Gastrocnemius medialis (tissue), 4 donors: ENCODE data around the gene RBL1. TPM values are rescaled to one million over a fixed set of nuclear protein-coding genes. Genes with fewer than 3 reads are reported as not detected.
A peak's percentile ranks its signal among the peaks of the same experiment; 100 is the strongest.
"Not testable (repeated sequence)": the region's sequence is repeated elsewhere in the genome, so short reads cannot be mapped to it uniquely, and the experiment has no call there.

ENCODE experiments used
- ATAC-seq, 2 donors: fragments of 150-250 bp; one replicate each; pipeline ENCODE4 v1.9.1; 2016
- DNase-seq, 2 donors: peaks; one replicate each; pipeline ENCODE4 v3.0.0-alpha.2; 2019
- H3K27ac ChIP-seq, 4 donors: fragments of 200-600 bp; sonication (generic); 1 replicate in 1 of 4; 2 replicates in 3 of 4; pipeline ENCODE4 v1.5.1; 2016 to 2018; ENCODE audit warnings: mild to moderate bottlenecking in 2 of 4, moderate library complexity in 1 of 4
- H3K27me3 ChIP-seq, 3 donors: fragments of 200-600 bp; sonication (generic) in 2 of 3; 1 replicate in 1 of 3; 2 replicates in 2 of 3; pipeline versions ENCODE4 v1.5.1 to v1.6.0; 2016 to 2019; ENCODE audit warnings: mild to moderate bottlenecking in 1 of 3, moderate library complexity in 1 of 3
- H3K36me3 ChIP-seq, 2 donors: fragments of 200-600 bp; sonication (generic) in 1 of 2; one replicate each; pipeline ENCODE4 v1.5.1; 2017 to 2018
- H3K4me1 ChIP-seq, 2 donors: fragments of 200-600 bp; sonication (generic) in 1 of 2; one replicate each; pipeline ENCODE4 v1.5.1; 2016 to 2017; ENCODE audit warnings: mild to moderate bottlenecking in 2 of 2
- H3K4me3 ChIP-seq, 4 donors: fragments of 200-600 bp; sonication (generic) in 3 of 4; 1 replicate in 1 of 4; 2 replicates in 3 of 4; pipeline ENCODE4 v1.5.1; 2016 to 2019; ENCODE audit warnings: mild to moderate bottlenecking in 2 of 4
- H3K9me3 ChIP-seq, 3 donors: fragments of 200-600 bp; sonication (generic) in 2 of 3; 1 replicate in 1 of 3; 2 replicates in 2 of 3; pipeline ENCODE4 v1.5.1; 2016 to 2019
- CTCF ChIP-seq, 5 experiments: fragments of 450-650 bp in 3 of 5; fragments of 200-600 bp in 2 of 5; sonication (generic) in 2 of 5; IDR thresholded peaks in 4 of 5; conservative IDR thresholded peaks in 1 of 5; 1 replicate in 4 of 5; 2 replicates in 1 of 5; pipeline ENCODE4 v1.5.1; 2016 to 2019; ENCODE audit warnings: antibody characterized with exemption in 5 of 5, mild to moderate bottlenecking in 3 of 5, moderate library complexity in 3 of 5
- POLR2A ChIP-seq, 2 donors: fragments of 450-650 bp; IDR thresholded peaks; one replicate each; pipeline ENCODE4 v1.6.1; 2017; ENCODE audit warnings: antibody characterized with exemption in 2 of 2, mild to moderate bottlenecking in 2 of 2, moderate library complexity in 2 of 2
- in situ Hi-C, 4 donors: fragments of 200-750 bp; cut with MboI; loops; one replicate each; pipeline versions ENCODE4 v1.15.0 to v1.8.0; 2017; ENCODE audit warnings: low sequenced_read_pairs in 4 of 4
- intact Hi-C: fragments of 100-400 bp; cut with DNase I; formaldehyde crosslinking; loops from one replicate; pipeline ENCODE4 v1.15.1; 2023; ENCODE audit warnings: low total_unique reads
- total RNA-seq, 4 donors: library from RNA; depleted of rRNA; stranded (reverse); fragments of >200 nt; gene quantifications; one replicate each; pipeline versions ENCODE4 v1.1.0 to v1.2.3, GENCODE V29; 2016

RBL1 gene
- total RNA-seq, 4 donors from 2014 or later, result 2.9 to 13.0 (median 6.1) TPM

- intact Hi-C loops, result no loop called here
- DNase-seq (peak in 1 of 2 donors; percentile 14), ATAC-seq (peak in 1 of 2 donors; percentile 46)
- H3K9me3 ChIP-seq, result no peaks in the 10 kb centered on the region
- no peak overlapping the region for H3K27ac ChIP-seq
- H3K4me3 ChIP-seq, result no peak overlapping the region
- no peaks in the 10 kb centered on the region for H3K4me1 ChIP-seq
- peaks cover 0 to 3% of the 10 kb centered on the region in 2 donors for H3K36me3 ChIP-seq
- TF ChIP-seq POLR2A (IDR thresholded peaks at IDR 0.05), result no peak
- TF ChIP-seq CTCF (IDR thresholded peaks at IDR 0.05 in 4 of 5, conservative IDR thresholded peaks at IDR 0.05 in 1 of 5), result no peak
- in situ Hi-C loops, result no loop called here
- H3K27me3 ChIP-seq, result no peaks in the 10 kb centered on the region
Measured at GRCh38 chr20:37071481-37071911, 24.3 kb downstream of the RBL1 start.

- in situ Hi-C loops, result not testable (repeated sequence)
Measured at GRCh38 chr20:37069563-37069962, 26.2 kb downstream of the RBL1 start.

GRCh38 chr20:37066168-37066567 is 29.6 kb downstream of the RBL1 start:
- in situ Hi-C loops, result no loop called here
- intact Hi-C loops, result no loop called here
- Histone ChIP-seq H3K27ac (no peak overlapping the region), H3K4me1 (no peaks in the 10 kb centered on the region), H3K36me3 (peaks cover 0 to 13% of the 10 kb centered on the region in 2 donors), H3K27me3 (no peaks in the 10 kb centered on the region), H3K9me3 (no peaks in the 10 kb centered on the region), H3K4me3 (no peak overlapping the region)
- no peak for DNase-seq
- ATAC-seq, result no peak
- TF ChIP-seq CTCF (IDR thresholded peaks at IDR 0.05 in 4 of 5, conservative IDR thresholded peaks at IDR 0.05 in 1 of 5), result no peak
- no peak for TF ChIP-seq POLR2A (IDR thresholded peaks at IDR 0.05)

More at GRCh38 chr20:37069563-37069962, 26.2 kb downstream of the RBL1 start:
- ATAC-seq, H3K4me3 ChIP-seq, H3K4me1 ChIP-seq, H3K27me3 ChIP-seq, H3K9me3 ChIP-seq, H3K27ac ChIP-seq, intact Hi-C loops, DNase-seq: not testable (repeated sequence)
- peaks cover 0 to 13% of the 10 kb centered on the region in 2 donors for H3K36me3 ChIP-seq

GRCh38 chr20:37055276-37055675 is 40.5 kb downstream of the RBL1 start:
- intact Hi-C loops, result no loop called here
- in situ Hi-C loops, result no loop called here
- ATAC-seq (no peak), DNase-seq (no peak)
- peaks cover 6 to 27% of the 10 kb centered on the region in 2 donors for H3K36me3 ChIP-seq
- no peak for TF ChIP-seq CTCF (IDR thresholded peaks at IDR 0.05 in 4 of 5, conservative IDR thresholded peaks at IDR 0.05 in 1 of 5)
- no peaks in the 10 kb centered on the region for H3K4me1 ChIP-seq
- H3K27ac ChIP-seq, result no peak overlapping the region
- no peaks in the 10 kb centered on the region for H3K27me3 ChIP-seq
- no peak overlapping the region for H3K4me3 ChIP-seq
- H3K9me3 ChIP-seq, result no peaks in the 10 kb centered on the region

GRCh38 chr20:37053230-37053950 is 42.4 kb downstream of the RBL1 start:
- no peak for DNase-seq
- H3K4me1 ChIP-seq, result no peaks in the 10 kb centered on the region
- no peak overlapping the region for H3K27ac ChIP-seq
- no peak for ATAC-seq
- no peaks in the 10 kb centered on the region for H3K9me3 ChIP-seq
- TF ChIP-seq POLR2A (IDR thresholded peaks at IDR 0.05) (no peak), CTCF (IDR thresholded peaks at IDR 0.05 in 4 of 5, conservative IDR thresholded peaks at IDR 0.05 in 1 of 5) (no peak)
- H3K4me3 ChIP-seq, result no peak overlapping the region
- intact Hi-C loops (no loop called here), in situ Hi-C loops (no loop called here)
- no peaks in the 10 kb centered on the region for H3K27me3 ChIP-seq
- peaks cover 6 to 20% of the 10 kb centered on the region in 2 donors for H3K36me3 ChIP-seq
